ENCODE data around the gene CARMIL1.

The CARMIL1 gene

GRCh38 chr6:25320459-25320858, 41.3 kb downstream of the CARMIL1 start:
- no peak overlapping the region for H3K27ac ChIP-seq
- TF ChIP-seq, protein P1, sequence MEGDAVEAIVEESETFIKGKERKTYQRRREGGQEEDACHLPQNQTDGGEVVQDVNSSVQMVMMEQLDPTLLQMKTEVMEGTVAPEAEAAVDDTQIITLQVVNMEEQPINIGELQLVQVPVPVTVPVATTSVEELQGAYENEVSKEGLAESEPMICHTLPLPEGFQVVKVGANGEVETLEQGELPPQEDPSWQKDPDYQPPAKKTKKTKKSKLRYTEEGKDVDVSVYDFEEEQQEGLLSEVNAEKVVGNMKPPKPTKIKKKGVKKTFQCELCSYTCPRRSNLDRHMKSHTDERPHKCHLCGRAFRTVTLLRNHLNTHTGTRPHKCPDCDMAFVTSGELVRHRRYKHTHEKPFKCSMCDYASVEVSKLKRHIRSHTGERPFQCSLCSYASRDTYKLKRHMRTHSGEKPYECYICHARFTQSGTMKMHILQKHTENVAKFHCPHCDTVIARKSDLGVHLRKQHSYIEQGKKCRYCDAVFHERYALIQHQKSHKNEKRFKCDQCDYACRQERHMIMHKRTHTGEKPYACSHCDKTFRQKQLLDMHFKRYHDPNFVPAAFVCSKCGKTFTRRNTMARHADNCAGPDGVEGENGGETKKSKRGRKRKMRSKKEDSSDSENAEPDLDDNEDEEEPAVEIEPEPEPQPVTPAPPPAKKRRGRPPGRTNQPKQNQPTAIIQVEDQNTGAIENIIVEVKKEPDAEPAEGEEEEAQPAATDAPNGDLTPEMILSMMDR (conservative IDR thresholded peaks at IDR 0.05), result no peak

DNA sequence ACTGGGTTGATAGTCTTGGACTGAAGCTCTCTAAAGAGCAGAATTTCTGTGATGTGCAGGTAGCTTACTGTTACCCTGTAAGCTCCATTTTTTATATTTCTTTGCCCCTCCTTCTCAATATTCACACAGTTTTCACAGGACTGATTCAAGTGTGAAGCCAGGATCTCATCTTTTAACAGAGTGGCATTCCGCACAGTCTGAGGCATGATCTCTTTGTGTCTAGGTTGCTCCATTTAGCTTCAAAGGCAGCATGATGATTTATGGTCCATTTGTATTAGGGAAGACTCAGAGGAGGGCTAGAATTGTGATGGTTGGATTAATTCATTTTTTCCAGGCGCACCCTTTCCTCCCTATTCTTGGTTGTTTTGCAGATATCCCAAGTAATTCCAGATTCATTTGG, 43.5 kb downstream of the CARMIL1 start:
- H3K27ac ChIP-seq, result no peak overlapping the region
- TF ChIP-seq, protein P1 (conservative IDR thresholded peaks at IDR 0.05), result no peak

DNA sequence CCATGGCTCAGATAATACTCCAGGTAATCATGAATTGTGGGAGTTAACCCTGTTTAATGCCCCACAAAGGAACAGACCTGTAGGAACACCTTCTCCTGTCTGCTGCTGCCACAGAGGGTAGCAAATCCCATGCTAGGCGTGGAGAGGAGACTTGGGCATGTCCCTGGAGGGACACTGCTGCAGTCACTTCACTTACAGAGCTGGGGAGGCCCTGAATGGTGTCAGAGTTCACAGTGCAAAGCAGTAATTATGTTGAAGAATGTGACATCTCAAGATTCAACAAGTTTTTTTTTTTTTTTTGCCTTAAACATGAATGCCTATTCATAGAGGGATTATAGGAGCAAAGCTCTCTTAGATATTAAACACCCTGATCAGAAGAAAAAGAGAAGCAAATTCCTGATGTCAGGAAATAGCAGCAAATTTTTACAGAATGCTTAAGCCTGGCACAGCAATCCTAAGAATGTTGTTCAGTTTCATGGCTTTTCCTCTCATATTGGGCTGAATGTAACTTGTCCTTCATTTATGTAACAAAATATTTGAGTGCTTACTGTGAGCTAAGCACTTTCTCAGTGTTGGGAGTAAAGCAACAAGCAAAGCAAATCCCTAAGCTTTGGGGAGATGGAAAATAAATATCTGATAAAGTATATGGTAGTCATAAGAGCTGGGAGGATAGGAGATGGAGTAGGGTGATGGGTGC, 45.0 kb downstream of the CARMIL1 start:
- no peak overlapping the region for H3K27ac ChIP-seq
- TF ChIP-seq, protein P1 (conservative IDR thresholded peaks at IDR 0.05), result no peak

DNA sequence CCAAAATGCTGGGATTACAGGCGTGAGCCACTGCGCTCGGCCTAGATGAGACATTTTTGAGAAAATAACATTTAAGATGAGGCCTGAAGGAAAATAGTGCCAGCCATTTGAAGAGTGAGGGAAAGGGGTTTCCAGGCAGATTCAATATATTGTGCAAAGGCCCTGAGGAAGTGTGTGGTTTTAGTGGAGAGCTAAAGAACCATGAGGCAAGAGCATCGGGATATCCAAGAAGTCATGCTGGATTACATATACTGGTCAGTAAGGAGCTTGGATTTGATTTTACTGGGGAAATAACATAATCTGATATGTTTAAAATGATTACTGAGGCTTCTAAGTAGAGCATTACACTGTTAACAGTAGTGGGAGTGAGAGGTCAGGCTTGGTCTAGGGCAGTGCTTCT, 47.0 kb downstream of the CARMIL1 start:
- no peak overlapping the region for H3K27ac ChIP-seq
- TF ChIP-seq, protein P1 (conservative IDR thresholded peaks at IDR 0.05), result no peak

DNA sequence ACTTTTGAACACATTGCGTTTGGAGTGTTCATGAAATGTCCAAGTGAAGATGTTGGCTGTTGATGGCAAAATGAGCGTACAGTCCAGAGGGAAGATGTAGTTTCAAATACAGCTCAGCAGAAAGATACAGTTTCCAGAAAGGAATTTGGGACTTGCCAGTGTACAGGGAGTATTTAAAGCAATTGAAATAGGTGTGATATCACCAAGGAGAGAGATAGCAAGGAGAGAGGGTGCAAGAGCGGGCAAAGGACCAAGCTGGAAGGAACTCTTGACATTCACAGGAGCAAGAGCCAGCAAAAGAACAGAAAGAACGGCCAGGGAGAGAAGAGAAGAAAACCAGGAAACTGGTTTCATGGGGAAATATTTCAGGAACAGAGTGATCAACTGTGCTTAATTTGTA, 47.8 kb downstream of the CARMIL1 start:
- no peak overlapping the region for H3K27ac ChIP-seq
- TF ChIP-seq, protein P1 (conservative IDR thresholded peaks at IDR 0.05), result no peak

- no peak overlapping the region for H3K27ac ChIP-seq
- TF ChIP-seq, protein P1 (conservative IDR thresholded peaks at IDR 0.05), result no peak
Observed at GRCh38 chr6:25327432-25327831, 48.3 kb downstream of the CARMIL1 start.

- TF ChIP-seq, protein P1 (conservative IDR thresholded peaks at IDR 0.05), result no peak
- H3K27ac ChIP-seq, result peak overlapping the region; percentile 19
Observed at GRCh38 chr6:25329161-25329817, 50.1 kb downstream of the CARMIL1 start.

Data from VCaP (cell line).